ENCODE results near the gene DIP2C.

DNA sequence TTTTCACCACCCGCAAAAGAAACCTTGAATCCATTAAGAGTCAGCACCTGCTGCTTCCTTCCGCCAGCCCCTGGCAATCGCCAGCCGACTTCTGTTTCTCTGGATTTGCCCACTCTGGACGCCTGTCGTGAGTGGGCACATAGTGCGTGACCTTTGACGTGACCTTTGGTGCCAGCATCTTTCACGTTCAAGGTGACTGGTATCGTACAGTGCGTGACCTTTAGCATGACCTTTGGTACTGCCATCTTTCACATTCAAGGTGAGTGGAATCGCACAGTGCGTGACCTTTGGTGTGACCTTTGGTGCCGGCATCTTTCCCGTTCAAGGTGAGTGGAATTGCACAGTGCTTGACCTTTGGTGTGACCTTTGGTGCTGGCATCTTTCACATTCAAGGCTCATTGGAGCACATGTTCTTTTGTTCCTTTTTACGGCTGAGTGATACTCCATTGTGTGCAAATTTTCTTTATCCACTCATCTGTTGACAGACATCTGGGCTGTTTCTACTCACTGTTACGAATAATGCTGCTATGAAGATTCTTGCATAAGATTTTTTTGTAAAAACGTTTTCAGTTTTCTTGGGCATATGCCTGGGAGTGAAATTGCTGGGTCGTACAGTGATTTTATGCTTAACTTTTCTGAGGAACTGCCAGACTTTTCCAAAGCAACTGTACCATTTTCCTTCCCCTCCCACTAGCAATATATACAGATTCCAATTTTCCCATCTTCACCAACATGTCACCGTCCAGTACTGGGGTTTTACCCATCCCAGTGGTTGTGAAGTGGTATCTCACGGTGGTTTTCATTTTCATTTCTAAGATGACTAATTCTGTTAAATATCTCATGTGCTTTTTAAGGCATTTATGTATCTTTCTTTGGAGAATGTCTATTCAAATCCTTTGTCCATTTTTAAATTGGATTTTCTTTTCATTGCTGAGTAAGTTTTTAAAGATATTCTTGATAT is 145.3 kb downstream of the DIP2C start:
- no peak for TF ChIP-seq CTCF (IDR thresholded peaks at IDR 0.05)
- no peak for TF ChIP-seq POLR2A (IDR thresholded peaks at IDR 0.05)
- TF ChIP-seq POLR2AphosphoS5 (IDR thresholded peaks at IDR 0.05): no peak
